Neutrophil (primary cell): ENCODE results near the gene MYH6.

ENCODE experiments used
- H3K27ac ChIP-seq: fragments of 200-600 bp; sonication (generic); 2 replicates; pipeline ENCODE4 v1.5.1; 2016; ENCODE audit warnings: mild to moderate bottlenecking, moderate library complexity
- H3K27me3 ChIP-seq: fragments of 200-600 bp; sonication (generic); 2 replicates; pipeline ENCODE4 v1.6.0; 2016; ENCODE audit warnings: mild to moderate bottlenecking
- H3K36me3 ChIP-seq: fragments of 200-600 bp; sonication (generic); 2 replicates; pipeline ENCODE4 v1.5.1; 2017
- H3K4me1 ChIP-seq, 2 experiments: fragments of 200-600 bp in 1 of 2; sonication (generic) in 1 of 2; 1 replicate in 1 of 2; 2 replicates in 1 of 2; pipeline versions ENCODE4 v1.5.1 to v1.6.1; 2013 to 2016; ENCODE audit warnings: low read depth in 1 of 2, low read length in 1 of 2, mild to moderate bottlenecking in 1 of 2, moderate library complexity in 1 of 2; ENCODE audit not compliant: control insufficient read depth in 1 of 2, insufficient read depth in 1 of 2
- H3K4me3 ChIP-seq, 2 experiments: fragments of 200-600 bp in 1 of 2; sonication (generic) in 1 of 2; 1 replicate in 1 of 2; 2 replicates in 1 of 2; pipeline ENCODE4 v1.5.1; 2013 to 2016; ENCODE audit warnings: low read depth in 1 of 2, low read length in 1 of 2, mild to moderate bottlenecking in 1 of 2, moderate library complexity in 1 of 2
- H3K9me3 ChIP-seq: fragments of 200-600 bp; sonication (generic); 2 replicates; pipeline ENCODE4 v1.5.1; 2016
- CTCF ChIP-seq: fragments of 200-600 bp; sonication (generic); IDR thresholded peaks from 2 replicates; pipeline ENCODE4 v1.5.1; 2016; ENCODE audit warnings: antibody characterized with exemption

Gene MYH6

DNA sequence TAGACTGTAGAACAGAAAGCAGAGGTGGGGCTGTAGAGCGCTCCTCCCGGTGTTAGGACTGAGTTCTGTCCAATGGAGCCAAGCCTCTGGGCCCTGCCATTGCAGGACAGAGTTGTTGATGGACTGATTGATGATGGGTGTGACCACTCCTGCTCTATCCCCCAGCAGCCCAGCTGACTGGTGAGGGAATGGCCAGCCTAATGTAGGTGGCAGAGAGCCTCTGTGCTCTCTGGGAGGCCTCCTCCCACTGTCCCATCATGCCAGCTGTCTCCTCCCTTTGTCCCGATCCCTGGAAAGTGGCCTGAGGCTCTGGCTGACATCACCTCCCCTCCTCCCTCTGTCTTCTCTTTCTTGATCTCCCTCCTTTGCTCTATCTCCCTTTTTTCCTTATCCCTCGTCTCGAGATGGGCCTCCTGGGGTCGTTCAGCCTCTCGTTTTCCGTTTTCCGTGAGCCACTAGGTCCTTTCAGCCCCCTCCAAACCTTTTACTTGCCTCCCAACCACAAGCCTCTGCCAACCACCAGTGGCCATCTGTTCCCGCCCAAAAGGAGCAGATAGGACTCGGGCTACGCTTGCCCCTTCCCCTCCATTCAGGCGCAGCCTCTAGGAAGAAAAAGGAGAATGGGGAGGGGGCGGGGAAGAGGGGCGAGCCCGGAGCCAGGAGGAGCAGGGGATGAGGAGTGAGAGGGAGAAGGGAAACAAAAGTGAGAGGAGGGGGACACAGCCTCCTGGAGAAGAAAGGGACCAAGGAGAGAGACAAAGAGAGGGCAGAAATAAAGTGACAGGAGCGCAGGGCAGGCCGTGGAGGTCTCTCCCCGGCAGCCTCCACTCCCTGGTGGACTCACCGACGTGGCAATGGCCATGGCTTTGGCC, 43.7 kb downstream of the MYH6 start:
- Histone ChIP-seq H3K9me3 (no peaks in the 10 kb centered on the region), H3K4me1 (no peaks in the 10 kb centered on the region), H3K4me3 (no peak overlapping the region), H3K27me3 (peaks cover 88% of the 10 kb centered on the region), H3K27ac (no peak overlapping the region), H3K36me3 (no peaks in the 10 kb centered on the region)
- TF ChIP-seq CTCF: no peak

DNA sequence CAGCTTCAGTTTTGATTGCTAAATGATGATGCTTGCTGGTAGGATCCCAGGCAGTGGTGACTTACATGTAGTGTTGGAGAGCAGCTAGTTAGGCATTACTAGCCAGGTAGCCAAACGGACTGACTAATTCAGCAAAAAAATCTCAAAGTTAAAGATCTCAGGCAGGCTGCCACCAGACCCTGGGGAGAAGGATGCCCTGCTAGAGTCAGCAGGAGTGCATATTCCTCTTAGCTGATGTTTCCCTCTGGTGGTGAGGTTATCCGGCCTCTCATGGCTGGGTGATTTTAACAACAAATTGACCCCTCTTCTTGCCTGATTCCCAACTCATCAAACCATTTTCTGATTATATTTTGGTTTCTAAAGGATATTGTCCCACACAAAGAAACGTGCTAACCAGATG, 45.9 kb downstream of the MYH6 start:
- Histone ChIP-seq H3K27ac (no peak overlapping the region), H3K36me3 (no peaks in the 10 kb centered on the region), H3K4me1 (no peaks in the 10 kb centered on the region), H3K4me3 (no peak overlapping the region), H3K9me3 (no peaks in the 10 kb centered on the region), H3K27me3 (peaks cover 70% of the 10 kb centered on the region)
- TF ChIP-seq CTCF: no peak

GRCh38 chr14:23361763-23362162, 46.3 kb downstream of the MYH6 start:
- no peak overlapping the region for H3K27ac ChIP-seq
- no peaks in the 10 kb centered on the region for H3K36me3 ChIP-seq
- no peak for TF ChIP-seq CTCF
- H3K27me3 ChIP-seq: peaks cover 70% of the 10 kb centered on the region
- no peaks in the 10 kb centered on the region for H3K4me1 ChIP-seq
- no peak overlapping the region for H3K4me3 ChIP-seq
- no peaks in the 10 kb centered on the region for H3K9me3 ChIP-seq

- TF ChIP-seq CTCF: no peak
- Histone ChIP-seq H3K9me3 (no peaks in the 10 kb centered on the region), H3K4me3 (no peak overlapping the region), H3K27me3 (peaks cover 70% of the 10 kb centered on the region), H3K27ac (no peak overlapping the region), H3K4me1 (no peaks in the 10 kb centered on the region), H3K36me3 (no peaks in the 10 kb centered on the region)
Measured at GRCh38 chr14:23361320-23361719, 46.8 kb downstream of the MYH6 start.

- no peaks in the 10 kb centered on the region for H3K9me3 ChIP-seq
- H3K4me1 ChIP-seq: no peaks in the 10 kb centered on the region
- no peaks in the 10 kb centered on the region for H3K36me3 ChIP-seq
- no peak overlapping the region for H3K27ac ChIP-seq
- H3K27me3 ChIP-seq: peaks cover 70% of the 10 kb centered on the region
- no peak overlapping the region for H3K4me3 ChIP-seq
- TF ChIP-seq CTCF: no peak
Measured at GRCh38 chr14:23360496-23360895, 47.6 kb downstream of the MYH6 start.
